NCI-H1048 (cell line): ENCODE data around the gene MYH6.
"Not testable (repeated sequence)": the region's sequence is repeated elsewhere in the genome, so short reads cannot be mapped to it uniquely, and the experiment has no call there.

ENCODE experiments used
- DNase-seq: peaks from one replicate; lab custom pipeline; 2025; lab: John Stamatoyannopoulos, UW

Gene MYH6

DNA sequence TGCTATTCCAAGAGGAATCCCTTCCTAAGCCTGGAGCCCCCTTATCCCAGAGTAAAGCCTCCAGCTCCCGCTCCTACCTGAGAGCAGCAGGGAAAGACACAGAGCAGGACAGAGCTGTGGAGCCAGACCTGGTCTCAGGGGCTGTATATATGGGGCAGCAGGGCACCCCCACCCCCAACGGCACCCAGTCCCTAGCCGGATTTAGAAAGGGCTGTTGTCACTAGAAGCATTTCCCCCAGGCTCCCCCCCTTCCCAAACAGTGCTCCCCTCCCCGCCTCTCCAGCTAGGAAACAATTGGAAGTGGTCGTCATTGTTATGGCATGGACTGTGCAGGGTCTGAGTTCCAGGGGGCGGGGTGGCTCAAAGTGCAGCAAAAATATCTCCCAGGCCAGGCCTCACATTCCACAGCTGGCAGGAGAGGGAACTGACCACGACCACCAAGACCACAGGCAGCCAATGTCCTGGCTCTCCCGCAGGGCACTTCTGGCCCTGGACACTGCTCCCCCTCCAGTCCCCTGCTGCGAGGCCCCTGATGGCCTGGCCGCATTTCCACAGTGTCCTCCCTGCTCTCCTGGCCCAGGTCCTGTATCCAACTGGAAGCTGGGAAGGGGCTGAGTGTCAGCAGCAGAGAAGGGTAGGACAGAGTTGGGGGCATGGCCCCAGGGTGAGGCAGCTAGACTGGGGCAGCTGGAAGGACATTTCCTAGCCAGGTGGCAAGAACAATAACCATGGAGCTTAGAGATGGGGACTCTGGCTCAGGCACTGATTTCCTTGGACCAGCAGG lies 27.7 kb upstream of the MYH6 start, which contains the start of gene MYH7:
MYH7 (minus strand) TSS at position 118 of the 784 bp plus-strand sequence. CDS start 1,928 bp downstream, outside the sequence.
- DNase-seq: no peak

DNA sequence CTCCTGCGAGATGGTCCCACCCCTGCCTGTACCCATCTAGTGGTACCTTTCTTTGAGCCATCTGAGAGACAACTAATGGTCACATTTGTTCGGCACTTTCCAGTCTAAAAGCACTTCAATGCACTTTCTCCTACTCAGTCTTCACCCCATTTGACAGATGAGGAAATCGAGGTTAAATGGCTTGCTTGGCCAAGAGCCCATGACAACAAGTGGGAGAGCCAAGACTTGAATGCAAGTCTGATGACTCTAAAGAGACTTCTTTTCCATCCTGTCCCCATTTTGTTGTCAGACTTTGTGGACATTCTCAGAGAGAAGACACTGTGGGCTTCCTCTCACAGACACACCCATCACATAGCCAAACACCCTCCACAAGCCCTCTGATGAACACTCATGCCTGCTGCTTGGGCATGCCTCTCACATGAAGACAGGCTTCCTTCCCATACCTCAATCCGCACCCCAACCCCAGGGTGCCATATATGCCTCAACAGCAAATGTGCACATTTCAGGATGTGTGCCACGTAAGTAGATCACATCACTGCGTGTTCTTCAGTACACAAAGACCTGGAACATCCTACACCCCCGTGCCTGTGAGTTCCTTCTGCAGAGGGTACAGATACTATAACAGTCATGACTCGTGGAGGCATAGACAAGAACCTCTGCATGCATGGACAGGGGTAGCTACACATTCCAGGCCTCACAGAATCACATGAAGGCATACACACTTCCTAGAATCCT lies 26.6 kb upstream of the MYH6 start:
- DNase-seq: no peak

DNA sequence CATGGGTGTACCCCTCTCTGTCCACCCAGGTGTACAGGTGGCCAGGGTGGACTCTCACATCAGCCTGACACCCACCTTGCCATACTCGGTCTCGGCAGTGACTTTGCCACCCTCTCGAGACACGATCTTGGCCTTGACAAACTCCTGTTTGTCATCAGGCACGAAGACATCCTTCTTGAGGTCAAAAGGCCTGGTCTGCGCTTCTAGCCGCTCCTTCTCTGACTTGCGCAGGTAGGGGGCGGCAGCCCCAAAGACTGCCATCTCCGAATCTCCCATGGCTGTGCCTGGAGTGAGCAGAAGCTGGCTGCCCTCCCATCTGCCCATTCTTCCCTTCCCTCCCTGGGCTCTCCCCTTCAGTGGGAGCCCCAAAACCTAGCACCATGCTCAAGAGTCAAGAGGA lies 25.4 kb upstream of the MYH6 start:
- DNase-seq: no peak

DNA sequence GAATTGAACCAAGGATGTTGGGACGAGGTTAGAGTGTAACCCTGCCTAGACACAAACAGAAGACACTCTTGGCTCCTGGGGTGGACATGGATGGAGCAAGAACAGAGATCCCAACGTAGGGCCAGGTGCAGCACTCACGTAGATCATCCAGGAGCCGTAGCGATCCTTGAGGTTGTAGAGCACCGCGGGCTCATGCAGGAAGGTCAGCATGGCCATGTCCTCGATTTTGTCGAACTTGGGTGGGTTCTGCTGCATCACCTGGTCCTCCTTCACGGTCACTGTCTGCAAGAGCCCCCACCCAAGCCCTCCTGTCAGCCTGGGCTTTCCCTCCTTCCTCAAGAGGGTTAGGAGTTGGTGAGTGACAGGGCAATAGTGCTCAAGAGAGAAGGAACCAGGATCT lies 24.9 kb upstream of the MYH6 start:
- no peak for DNase-seq

DNA sequence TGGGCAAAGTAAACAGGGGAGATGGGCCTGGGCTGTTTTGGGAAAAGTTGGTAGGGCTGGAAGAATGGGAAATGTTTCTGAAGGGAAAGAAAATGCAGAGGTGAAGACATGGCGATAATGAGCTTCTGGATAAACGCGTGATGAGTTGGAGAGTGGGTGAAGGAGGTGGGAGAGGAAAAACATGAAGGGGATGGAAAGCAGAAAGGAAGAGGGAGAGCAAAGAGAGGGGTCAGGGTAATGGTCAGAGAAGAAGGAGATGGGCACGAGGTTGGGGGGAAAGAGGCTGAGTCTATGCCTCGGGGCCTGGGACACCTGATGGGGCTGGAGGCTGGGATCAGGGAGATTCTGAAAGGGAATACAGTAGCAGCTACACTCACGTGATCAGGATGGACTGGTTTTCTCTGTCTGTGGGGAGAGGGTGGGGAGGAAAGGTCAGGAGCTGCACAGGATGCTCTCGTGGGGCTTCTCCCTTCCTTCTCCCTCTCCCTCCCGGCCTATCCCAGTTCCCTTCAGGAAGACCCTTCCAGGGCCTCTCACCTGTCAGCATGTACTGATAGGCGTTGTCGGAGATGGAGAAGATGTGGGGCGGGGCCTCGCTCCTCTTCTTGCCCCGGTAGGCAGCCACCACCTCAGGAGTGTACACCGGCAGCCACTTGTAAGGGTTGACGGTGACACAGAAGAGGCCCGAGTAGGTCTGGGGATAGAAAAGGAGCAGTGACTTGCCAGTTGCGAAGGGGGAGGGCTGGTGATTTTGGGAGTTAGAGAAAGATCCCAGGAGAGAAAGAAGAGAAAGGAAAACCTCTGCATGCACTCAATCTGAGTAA lies 24.2 kb upstream of the MYH6 start:
- no peak for DNase-seq

DNA sequence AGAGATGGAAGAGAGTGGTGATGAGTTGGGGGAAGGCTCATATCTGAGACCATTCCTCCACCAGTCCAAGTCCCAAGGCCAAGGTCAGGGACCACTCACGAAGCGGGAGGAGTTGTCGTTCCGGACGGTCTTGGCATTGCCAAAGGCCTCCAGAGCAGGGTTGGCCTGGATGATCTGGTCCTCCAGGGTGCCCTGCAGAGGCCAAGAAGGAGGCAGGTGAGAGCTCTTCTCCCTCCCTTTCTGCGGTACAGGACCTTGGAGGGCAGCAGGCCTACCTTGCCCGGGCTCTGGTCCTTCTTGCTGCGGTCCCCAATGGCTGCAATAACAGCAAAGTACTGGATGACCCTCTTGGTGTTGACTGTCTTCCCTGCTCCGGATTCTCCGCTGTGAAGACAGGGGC lies 23.4 kb upstream of the MYH6 start:
- DNase-seq: no peak

DNA sequence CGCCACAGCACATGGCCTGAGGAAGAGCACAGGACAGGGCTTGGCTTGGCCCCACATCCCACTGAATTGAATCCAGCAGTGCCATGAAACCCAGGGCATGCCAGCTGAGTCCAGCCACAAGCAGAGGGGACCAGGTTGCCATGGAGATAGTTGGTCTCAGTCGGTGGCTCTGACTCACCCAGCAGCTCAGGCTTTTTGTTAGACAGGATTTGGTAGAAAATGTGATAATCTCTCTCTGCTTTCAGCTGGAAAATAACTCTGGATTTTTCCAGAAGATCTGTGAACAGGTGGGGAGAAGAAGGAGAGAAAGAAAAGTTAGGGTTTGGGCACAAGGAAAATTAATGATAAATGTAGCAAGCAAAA lies 22.6 kb upstream of the MYH6 start:
- DNase-seq: no peak

DNA sequence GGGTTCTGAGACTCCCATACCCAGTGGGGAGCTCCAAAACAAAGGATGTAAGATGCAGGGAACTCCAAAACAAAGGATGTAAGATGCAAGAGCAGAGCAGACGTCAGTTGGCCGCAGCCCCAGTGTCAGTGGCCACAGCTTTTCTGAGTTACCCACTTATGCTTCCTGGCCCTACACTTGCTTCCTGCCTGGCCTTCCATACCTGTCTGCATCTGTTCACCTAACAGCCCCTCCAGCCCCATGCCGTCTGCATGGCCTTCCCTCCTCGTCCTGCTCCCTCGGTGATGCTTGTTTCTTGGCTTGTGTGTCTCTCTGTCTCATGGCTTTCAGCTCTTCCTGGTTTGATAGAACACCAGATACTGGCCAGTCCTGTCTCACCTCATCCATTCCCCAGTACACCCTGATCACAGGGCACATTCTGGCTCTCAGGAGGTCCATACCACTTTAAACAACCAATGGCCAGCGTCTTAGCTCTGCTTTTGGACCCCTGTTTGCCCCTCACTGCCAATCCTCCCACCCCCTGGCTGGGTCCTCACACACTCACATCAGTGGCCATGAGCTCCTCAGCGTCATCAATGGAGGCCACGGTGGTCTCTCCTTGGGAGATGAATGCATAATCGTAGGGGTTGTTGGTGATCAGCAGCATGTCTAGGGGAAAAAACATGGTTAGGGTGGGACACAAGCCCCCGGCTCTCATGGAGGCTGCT lies 22.1 kb upstream of the MYH6 start:
- no peak for DNase-seq

DNA sequence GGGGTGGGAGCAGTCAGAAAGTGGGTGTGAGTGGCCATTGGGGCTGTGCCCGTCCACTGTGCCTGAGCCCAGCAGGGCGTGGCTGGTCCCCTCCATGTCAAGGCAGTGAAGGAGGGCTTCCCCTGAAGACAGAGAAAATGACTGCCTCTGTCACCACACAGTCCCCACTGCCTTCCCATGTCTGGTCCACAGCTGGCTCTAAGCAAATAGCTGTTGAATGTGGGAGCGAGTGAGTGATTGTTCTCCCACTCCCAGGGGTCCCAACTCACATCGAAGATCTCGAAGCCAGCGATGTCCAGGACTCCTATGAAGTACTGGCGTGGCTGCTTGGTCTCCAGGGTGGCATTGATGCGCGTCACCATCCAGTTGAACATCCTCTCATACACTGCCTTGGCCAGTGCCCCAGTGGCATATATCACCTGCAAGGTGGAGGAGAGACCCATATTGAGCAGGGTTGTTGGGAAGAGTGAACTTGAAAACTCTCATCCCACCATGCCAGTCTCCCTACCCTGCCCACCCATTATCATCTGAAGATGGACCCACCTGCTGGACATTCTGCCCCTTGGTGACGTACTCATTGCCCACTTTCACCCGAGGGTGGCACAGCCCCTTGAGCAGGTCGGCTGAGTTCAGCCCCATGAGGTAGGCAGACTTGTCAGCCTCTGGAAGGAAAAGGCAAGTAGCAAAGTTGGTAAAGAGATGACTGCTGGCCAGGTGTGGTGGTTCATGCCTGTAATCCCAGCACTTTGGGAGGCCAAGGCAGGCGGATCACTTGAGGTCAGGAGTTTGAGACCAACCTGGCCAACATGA lies 20.8 kb upstream of the MYH6 start:
- DNase-seq: no peak

DNA sequence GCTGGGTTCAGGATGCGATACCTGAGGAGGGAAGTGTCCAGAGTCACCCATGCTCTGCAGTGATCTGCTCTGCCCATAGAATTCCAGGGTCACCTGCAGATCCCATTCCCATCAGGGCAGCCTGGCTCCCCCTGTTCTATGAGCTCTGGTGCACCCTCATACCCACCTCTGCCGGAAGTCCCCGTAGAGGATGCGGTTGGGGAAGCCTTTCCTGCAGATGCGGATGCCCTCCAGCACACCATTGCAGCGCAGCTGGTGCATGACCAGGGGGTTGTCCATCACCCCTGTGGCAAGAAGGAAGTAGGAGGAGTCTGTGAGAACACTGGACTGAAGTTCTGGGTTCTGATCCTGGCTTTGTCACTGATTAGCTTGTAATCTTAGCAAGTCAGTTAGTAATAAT lies 17.7 kb upstream of the MYH6 start:
- DNase-seq: not testable (repeated sequence)

DNA sequence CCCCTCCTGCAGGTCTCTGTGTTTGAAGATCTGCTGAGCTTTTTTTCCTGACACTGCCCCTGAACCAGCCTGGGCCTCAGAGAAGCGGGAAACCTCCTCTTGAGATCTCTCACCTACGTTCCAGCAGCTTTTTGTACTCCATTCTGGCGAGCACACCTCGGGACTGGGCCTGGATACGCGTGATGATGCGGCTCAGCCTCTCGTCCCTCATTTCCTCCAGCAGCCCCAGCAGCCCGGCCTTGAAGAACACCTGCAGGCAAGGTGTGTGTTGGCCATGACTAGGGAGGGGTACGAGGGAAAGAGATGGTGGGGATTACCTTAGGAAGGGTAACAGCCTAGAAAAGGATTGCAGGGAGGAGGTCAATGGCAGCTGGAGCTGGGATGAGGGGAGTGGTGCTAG lies 17.1 kb upstream of the MYH6 start:
- DNase-seq: no peak

DNA sequence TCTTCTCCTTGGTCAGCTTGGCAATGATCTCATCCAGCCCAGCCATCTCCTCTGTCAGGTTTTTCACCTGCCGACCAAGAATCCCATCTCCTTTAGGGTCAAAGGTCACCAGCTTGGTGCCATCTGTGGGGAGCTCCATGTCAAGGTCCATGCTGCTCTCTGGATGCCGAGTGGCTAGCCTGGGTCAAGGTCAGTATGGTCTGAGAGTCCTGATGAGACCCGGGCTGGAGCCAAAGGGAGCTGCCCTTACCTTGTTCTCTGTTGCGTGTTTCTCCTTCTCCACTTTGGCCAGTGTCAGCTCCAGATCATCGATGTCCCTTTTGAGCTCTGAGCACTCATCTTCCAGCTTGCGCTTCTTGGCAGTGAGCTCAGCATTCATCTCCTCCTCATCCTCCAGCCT lies 15.6 kb upstream of the MYH6 start:
- DNase-seq: no peak

DNA sequence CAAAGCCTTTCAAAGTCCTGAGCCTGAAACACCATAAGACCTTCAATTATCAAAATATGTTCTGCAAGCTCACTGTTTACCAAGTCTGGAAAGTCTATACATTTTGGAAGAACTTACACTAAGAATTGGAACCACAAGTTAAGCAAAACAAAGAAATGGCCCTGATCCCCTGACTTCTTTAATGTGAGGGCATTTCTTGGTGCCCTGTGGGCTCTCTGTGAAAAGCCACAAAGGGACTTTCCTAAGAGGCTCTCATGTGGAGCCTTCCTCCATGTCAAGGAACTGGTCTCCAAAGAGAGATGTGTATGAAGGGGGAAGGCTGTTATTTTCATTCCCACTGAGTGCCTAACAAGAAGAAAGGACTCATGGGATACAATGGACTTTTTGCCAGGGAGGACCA lies 13.5 kb upstream of the MYH6 start:
- DNase-seq: no peak

DNA sequence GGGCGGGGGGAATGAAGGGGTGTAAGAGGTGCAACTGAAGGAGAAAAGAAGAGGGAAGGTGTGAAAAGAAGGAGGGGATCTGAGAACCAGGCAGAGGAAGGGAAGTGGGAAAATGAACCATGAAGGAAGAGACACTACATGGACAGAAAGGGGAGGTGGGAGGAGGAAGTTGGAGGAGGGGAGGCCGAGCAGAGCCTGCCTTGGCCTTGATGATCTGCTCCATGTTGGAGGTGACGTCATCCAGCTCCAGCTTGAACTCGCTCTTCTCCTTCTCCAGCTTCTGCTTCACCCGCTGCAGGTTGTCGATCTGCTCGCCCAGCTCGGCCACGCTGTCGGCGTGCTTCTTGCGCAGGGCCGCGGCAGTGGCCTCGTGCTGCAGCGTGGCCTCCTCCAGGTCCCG lies 11.6 kb upstream of the MYH6 start:
- not testable (repeated sequence) for DNase-seq

DNA sequence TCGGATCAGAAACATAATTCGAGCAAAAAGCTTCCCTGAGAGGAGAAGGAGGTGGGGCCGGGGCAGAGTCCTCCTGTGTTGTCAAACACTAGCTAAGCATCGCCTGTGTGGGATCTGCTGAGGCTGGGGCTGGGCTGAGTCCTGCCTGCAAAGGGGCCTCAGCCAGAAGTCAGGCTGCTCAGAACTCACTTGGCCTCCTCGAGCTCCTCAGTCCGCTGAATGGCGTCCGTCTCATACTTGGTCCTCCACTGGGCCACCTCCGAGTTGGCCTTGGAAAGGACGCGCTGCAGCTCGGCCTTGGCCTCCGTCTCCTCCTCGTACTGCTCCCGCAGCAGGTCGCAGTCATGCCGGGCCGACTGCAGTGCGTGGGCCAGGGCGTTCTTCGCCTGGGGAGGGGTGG lies 9.9 kb upstream of the MYH6 start:
- DNase-seq: no peak

DNA sequence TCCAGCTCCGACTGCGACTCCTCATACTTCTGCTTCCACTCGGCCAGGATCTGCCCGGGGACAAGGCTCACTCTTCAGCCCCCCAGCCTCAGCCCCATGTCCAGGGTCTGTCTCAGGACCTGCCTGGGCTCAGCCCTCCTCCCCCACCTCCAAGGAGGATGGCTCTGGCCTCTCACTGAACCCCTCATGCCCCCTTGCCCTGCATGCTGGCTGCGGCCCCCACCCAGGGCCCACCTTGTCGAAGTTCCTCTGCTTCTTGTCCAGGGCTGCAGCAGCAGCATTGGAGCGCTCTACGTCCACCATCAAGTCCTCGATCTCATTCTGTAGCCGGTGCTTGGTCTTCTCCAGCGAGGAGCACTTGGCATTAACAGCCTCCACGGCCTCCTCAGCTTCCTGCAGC lies 9.2 kb upstream of the MYH6 start:
- not testable (repeated sequence) for DNase-seq

DNA sequence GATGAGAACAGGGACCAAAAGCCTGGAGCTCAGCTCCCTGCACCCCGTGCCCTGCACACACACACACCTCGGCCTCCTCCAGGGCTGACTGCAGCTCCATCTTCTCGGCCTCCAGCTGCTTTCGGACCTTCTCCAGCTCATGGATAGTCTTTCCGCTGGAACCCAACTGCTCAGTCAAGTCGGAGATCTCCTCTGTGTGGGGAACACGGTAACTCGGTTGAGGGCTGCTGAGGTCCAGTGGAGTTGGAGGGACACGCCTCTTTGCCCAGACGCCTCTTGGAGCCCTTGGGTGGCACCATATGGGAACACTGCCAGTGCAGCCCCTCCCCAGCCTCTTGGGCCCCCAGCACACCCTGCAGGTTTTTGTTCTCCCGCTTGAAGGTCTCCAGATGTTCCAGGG lies 8.7 kb upstream of the MYH6 start:
- no peak for DNase-seq

DNA sequence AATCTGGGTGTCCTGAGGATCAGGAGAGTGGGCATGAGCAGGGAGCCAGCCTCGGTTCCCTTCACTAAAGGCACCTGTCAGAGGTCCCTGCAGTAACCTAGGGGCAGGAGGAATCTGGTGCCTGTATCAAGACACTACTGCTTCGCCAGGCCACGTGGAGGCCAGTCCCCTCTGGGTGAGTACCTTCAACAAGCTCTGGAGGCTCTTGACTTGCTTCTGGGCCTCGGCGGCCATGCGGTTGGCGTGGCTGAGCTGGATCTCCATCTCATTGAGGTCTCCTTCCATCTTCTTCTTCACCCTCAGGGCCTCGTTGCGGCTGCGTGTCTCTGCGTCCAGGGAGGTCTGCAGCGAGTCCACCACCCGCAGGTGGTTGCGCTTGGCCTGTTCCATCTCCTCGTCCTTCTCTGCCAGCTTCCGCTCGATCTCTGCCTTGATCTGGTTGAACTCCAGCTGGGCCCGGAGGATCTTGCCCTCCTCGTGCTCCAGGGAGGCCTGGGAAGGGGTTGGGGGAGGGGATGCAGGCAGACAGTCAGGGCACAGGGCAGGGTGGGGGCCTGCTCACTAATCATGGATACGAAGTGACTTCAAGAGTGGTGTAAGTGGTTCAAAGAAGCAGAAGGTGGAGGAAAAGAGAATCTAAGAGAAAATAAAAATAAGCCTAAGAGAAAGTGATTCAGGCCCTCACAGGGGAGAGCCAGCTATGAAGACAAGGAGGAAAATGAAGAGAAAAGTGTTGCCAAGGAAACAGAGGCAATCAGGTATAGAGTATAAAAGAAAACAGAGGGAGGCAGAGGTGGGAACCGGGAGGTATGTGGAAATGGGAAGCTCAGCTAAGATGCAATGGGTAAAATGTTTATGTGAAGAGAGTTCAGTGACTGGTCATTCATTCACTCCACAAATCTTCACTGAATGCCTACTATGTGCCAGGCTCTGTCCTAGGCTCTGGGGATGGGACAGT lies 8.0 kb upstream of the MYH6 start:
- no peak for DNase-seq

DNA sequence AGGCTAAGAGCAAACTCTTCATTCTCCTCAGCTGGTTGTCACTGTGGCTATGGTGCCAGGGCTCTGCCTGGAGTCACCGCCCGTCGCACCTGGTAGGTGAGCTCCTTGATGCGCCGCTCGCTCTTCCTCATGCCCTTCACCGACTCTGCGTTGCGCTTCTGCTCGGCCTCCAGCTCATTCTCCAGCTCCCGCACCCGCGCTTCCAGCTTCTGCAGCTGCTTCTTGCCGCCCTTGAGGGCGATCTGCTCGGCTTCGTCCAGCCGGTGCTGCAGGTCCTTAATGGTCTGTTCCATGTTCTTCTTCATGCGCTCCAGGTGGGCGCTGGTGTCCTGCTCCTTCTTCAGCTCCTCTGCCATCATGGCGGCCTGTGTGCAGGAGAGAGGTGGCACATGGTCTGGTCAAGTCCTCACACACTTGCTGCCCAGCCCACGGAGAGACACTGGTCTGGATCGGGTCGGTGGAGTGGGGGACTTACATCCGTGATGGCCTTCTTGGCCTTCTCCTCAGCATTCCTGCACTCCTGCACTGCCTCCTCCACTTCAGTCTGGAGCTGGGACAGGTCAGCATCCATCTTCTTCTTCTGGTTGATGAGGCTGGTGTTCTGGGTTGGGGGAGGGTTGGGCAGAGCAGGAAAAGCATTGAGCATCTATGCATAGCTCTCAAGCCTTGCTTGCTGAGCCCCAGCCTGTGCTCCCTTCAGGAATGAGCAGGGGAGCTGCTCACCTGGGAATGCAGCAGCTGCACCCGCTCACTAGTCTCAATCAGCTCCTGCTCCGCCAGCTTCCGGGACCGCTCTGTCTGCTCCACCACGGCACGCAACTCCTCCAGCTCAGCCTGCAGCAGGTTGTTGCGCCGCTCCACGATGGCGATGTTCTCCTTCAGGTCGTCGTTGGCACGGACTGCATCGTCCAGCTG lies 7.1 kb upstream of the MYH6 start:
- DNase-seq: no peak
